ENCODE measurements around the gene CDH2.

DNA sequence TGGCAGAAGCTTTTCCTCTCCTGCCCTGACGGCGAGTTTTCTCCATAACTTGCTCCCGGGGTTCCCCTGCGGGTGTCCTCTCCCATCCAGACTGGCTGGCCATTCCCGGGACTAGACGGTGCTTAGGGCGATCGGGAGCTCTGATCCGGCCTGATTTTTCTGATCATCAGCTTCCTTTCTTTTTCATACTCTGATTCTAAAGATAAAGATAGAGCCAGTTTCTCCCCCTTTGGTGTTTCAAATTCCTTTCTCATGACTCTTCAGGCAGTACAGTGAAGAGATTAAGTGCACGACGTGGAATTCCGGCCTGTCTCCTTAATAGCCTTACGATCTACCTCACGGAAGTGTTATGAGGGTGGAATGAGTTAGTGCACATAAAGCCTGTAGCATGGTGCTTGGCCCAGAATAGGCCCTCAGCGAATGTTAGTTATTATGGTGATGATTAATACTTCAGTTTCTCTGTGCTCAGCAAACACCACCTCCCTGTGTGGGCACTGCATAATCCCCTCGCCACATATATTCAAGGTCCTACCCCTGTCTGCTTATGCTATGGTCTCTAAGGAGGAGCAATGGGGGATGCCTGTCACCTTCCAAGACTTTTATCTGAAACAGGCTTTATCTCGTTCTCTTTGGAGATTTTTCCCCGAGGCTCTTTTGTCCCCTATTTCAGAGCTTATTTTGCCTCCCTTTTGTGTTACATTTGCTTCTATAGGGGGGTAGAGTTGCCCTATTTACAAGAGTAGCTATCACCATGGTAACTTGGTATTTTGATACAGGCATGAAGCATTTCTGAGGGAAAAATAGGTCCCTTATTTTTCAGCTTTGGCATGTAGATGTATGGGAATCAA, 254.8 kb downstream of the CDH2 start:
- TF ChIP-seq, protein P1, sequence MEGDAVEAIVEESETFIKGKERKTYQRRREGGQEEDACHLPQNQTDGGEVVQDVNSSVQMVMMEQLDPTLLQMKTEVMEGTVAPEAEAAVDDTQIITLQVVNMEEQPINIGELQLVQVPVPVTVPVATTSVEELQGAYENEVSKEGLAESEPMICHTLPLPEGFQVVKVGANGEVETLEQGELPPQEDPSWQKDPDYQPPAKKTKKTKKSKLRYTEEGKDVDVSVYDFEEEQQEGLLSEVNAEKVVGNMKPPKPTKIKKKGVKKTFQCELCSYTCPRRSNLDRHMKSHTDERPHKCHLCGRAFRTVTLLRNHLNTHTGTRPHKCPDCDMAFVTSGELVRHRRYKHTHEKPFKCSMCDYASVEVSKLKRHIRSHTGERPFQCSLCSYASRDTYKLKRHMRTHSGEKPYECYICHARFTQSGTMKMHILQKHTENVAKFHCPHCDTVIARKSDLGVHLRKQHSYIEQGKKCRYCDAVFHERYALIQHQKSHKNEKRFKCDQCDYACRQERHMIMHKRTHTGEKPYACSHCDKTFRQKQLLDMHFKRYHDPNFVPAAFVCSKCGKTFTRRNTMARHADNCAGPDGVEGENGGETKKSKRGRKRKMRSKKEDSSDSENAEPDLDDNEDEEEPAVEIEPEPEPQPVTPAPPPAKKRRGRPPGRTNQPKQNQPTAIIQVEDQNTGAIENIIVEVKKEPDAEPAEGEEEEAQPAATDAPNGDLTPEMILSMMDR (IDR thresholded peaks at IDR 0.05): no peak
- TF ChIP-seq POLR2AphosphoS5 (IDR thresholded peaks at IDR 0.05) (no peak), EP300 (IDR thresholded peaks at IDR 0.05; ENCODE audit: low read depth) (no peak)

All from transverse colon (tissue), 4 donors.